Lower lobe of right lung (tissue), 2 donors: Measurements from ENCODE around the gene PANK4. TPM values are rescaled to one million over a fixed set of nuclear protein-coding genes. Genes with fewer than 3 reads are reported as not detected.
A peak's percentile ranks its signal among the peaks of the same experiment; 100 is the strongest.

Source experiments
- ATAC-seq, 2 donors: fragments of 200-7000 bp; cut with Tn5 transposase; one replicate each; pipeline ENCODE4 v1.9.1; 2020 to 2022; ENCODE audit warnings: mild to moderate bottlenecking in 2 of 2, moderate library complexity in 2 of 2
- DNase-seq: peaks from one replicate; pipeline ENCODE4 v3.0.0-alpha.2; 2020
- H3K27ac ChIP-seq: fragments of 200-600 bp; one replicate; pipeline ENCODE4 v1.8.0; 2022
- H3K27me3 ChIP-seq: fragments of 200-600 bp; one replicate; pipeline ENCODE4 v1.8.0; 2022; ENCODE audit warnings: low read depth
- H3K36me3 ChIP-seq: fragments of 200-600 bp; one replicate; pipeline ENCODE4 v1.8.0; 2022; ENCODE audit warnings: mild to moderate bottlenecking
- H3K4me1 ChIP-seq: fragments of 200-600 bp; one replicate; pipeline ENCODE4 v1.8.0; 2022
- H3K4me3 ChIP-seq: fragments of 200-600 bp; one replicate; pipeline ENCODE4 v1.8.0; 2022; ENCODE audit warnings: mild to moderate bottlenecking
- H3K9me3 ChIP-seq: fragments of 200-600 bp; one replicate; pipeline ENCODE4 v1.8.0; 2022
- CTCF ChIP-seq: fragments of 200-600 bp; IDR thresholded peaks from one replicate; pipeline ENCODE4 v1.8.0; 2022; ENCODE audit warnings: antibody characterized with exemption, mild to moderate bottlenecking
- intact Hi-C: fragments of 100-400 bp; cut with DNase I; formaldehyde crosslinking; loops from one replicate; pipeline ENCODE4 v1.11.0; 2022
- total RNA-seq: library from RNA; stranded (reverse); fragmentation: NEBNext Ultra II Directional; extraction: Animal tissue kit (Norgen Biotek cat#: 25700); gene quantifications from one replicate; pipeline ENCODE4 v1.2.1, GENCODE V29; 2021
- donor health status: DM: no; HTN: yes; CAD: no; lungs with severe emphysema.

PANK4 gene
- total RNA-seq, 1 donor from 2014 or later = 39.2 TPM

DNA sequence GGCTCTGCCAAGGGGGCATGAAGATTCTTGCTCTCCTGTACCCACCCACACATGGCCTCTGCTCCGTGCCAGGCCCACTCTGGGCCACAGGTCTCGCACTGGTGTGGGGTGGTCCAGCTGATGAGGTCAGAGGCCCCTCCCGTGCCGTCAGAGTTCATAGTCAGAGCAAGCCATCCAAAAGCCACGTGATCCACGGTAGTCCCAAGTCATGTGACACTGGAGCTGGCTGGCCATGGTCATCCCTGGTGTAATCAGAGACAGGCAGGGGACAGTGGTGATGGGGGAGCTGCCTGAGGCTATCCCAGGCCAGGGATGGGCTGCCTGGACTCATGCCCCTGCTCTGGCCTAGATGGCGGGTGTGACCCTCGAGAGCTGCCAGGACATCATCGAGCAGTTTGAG, 39.8 kb downstream of the PANK4 start:
- no peak for TF ChIP-seq CTCF
- Histone ChIP-seq H3K36me3 (no peaks in the 10 kb centered on the region), H3K9me3 (peaks cover 4% of the 10 kb centered on the region), H3K27ac (no peak overlapping the region), H3K4me3 (no peak overlapping the region), H3K27me3 (peaks cover 7% of the 10 kb centered on the region), H3K4me1 (no peaks in the 10 kb centered on the region)
- intact Hi-C loops = no loop called here
- DNase-seq = no peak
- no peak for ATAC-seq

GRCh38 chr1:2486041-2486440, 40.4 kb downstream of the PANK4 start:
- TF ChIP-seq CTCF = no peak
- H3K4me1 ChIP-seq = no peaks in the 10 kb centered on the region
- H3K4me3 ChIP-seq = no peak overlapping the region
- no peaks in the 10 kb centered on the region for H3K36me3 ChIP-seq
- no peak overlapping the region for H3K27ac ChIP-seq
- ATAC-seq = no peak
- intact Hi-C loops = no loop called here
- H3K9me3 ChIP-seq = peaks cover 4% of the 10 kb centered on the region
- H3K27me3 ChIP-seq = peaks cover 5% of the 10 kb centered on the region
- no peak for DNase-seq

- no peak for ATAC-seq
- no peaks in the 10 kb centered on the region for H3K36me3 ChIP-seq
- no peak overlapping the region for H3K4me3 ChIP-seq
- H3K27me3 ChIP-seq = no peaks in the 10 kb centered on the region
- H3K4me1 ChIP-seq = no peaks in the 10 kb centered on the region
- TF ChIP-seq CTCF = no peak
- DNase-seq = no peak
- H3K27ac ChIP-seq = no peak overlapping the region
- H3K9me3 ChIP-seq = peaks cover 4% of the 10 kb centered on the region
- intact Hi-C loops = no loop called here
Observed at GRCh38 chr1:2483970-2484369, 42.4 kb downstream of the PANK4 start.

DNA sequence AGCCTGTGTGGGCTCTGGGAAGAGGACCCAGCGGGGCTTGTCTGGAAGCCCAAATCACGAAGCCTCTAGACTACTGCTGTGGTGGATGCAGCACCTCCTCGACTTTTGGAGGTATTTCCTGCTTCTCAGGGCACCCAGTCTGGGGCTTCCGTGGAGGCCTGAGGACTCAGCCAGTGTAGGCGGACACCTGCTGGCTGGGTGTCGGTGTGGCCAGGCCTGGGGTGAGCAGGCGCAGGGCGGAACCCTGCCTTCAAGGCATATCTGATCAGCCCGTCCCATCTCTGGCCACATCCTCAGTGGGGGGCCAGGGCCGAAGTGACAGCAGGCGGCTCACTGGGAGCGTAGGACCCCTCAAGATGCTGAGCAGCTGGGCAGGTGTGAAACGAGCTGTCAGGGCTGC, 43.4 kb downstream of the PANK4 start:
- no peaks in the 10 kb centered on the region for H3K9me3 ChIP-seq
- H3K36me3 ChIP-seq = no peaks in the 10 kb centered on the region
- DNase-seq (no peak), ATAC-seq (no peak)
- intact Hi-C loops = no loop called here
- no peaks in the 10 kb centered on the region for H3K4me1 ChIP-seq
- TF ChIP-seq CTCF = no peak
- H3K4me3 ChIP-seq = no peak overlapping the region
- no peak overlapping the region for H3K27ac ChIP-seq
- H3K27me3 ChIP-seq = no peaks in the 10 kb centered on the region

DNA sequence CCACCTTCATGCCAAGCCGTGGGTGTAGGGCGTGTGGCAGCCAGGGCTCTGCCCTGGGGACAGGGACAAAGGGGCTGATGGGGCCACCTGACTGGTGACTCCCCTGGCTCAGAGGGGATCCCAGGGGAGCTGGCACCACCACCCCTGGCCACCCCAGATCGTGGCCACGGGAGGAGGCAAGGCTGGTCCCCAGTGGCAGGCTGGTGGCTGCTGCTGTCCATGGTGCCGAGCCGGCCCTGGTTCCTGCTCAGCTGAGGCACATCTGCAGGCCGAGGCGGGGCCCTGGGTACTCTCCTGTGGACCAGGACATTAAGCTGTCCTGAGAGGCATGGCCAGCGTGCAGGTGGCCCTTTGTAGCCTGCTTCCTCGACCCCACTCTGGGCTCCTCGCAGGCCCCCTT, 43.8 kb downstream of the PANK4 start:
- ATAC-seq = no peak
- Histone ChIP-seq H3K4me3 (no peak overlapping the region), H3K4me1 (no peaks in the 10 kb centered on the region), H3K36me3 (no peaks in the 10 kb centered on the region), H3K9me3 (no peaks in the 10 kb centered on the region), H3K27ac (no peak overlapping the region), H3K27me3 (no peaks in the 10 kb centered on the region)
- intact Hi-C loops = no loop called here
- no peak for TF ChIP-seq CTCF
- DNase-seq = no peak

GRCh38 chr1:2481885-2482284, 44.5 kb downstream of the PANK4 start:
- H3K9me3 ChIP-seq = no peaks in the 10 kb centered on the region
- no peaks in the 10 kb centered on the region for H3K36me3 ChIP-seq
- ATAC-seq (peak in 1 of 2 donors; percentile 7), DNase-seq (no peak)
- no peaks in the 10 kb centered on the region for H3K27me3 ChIP-seq
- no peaks in the 10 kb centered on the region for H3K4me1 ChIP-seq
- intact Hi-C loops = no loop called here
- TF ChIP-seq CTCF = no peak
- no peak overlapping the region for H3K27ac ChIP-seq
- H3K4me3 ChIP-seq = no peak overlapping the region
